Measurements from ENCODE around the gene SNX7. TPM values are rescaled to one million over a fixed set of nuclear protein-coding genes. Genes with fewer than 3 reads are reported as not detected.

The SNX7 gene
- total RNA-seq, result 78.9 and 86.6 TPM in 2 replicates

GRCh38 chr1:98661544-98662355, at the start of gene SNX7:
TSS of gene SNX7 (plus strand) at chr1:98661721. CDS start at chr1:98661732, 11 bp downstream.
- Histone ChIP-seq H3K4me3 (ENCODE audit: insufficient read depth, low read length) (peak within 1 kb of the TSS; percentile 88), H3K4me2 (ENCODE audit: insufficient read depth, low read length) (peak within 1 kb of the TSS; percentile 94), H3K9me3 (ENCODE audit: low read depth, low read length) (no peaks in the 10 kb centered on the region), H3K27me3 (ENCODE audit: insufficient read depth, low read length) (no peaks in the 10 kb centered on the region), H3K4me1 (ENCODE audit: insufficient read depth, low read length) (peaks cover 14% of the 10 kb centered on the region), H3K27ac (ENCODE audit: low read depth, low read length) (peak within 1 kb of the TSS; percentile 63), H3K79me2 (ENCODE audit: insufficient read depth, low read length) (peaks cover 40% of the 10 kb centered on the region), H3K36me3 (ENCODE audit: insufficient read depth, low read length) (no peaks in the 10 kb centered on the region), H4K20me1 (ENCODE audit: insufficient read depth, low read length) (no peaks in the 10 kb centered on the region), H2AFZ (ENCODE audit: low read length) (peak within 1 kb of the TSS; percentile 96)
- peak; percentile 98 for DNase-seq (ENCODE audit: insufficient read length, low spot score, missing footprints)
- TF ChIP-seq CTCF (IDR thresholded peaks at IDR 0.05; ENCODE audit: extremely low read depth, low read depth, low read length), result no peak

- Histone ChIP-seq H3K27me3 (ENCODE audit: insufficient read depth, low read length) (no peaks in the 10 kb centered on the region), H3K4me1 (ENCODE audit: insufficient read depth, low read length) (no peaks in the 10 kb centered on the region), H3K36me3 (ENCODE audit: insufficient read depth, low read length) (no peaks in the 10 kb centered on the region), H3K79me2 (ENCODE audit: insufficient read depth, low read length) (no peaks in the 10 kb centered on the region), H3K9me3 (ENCODE audit: low read depth, low read length) (no peaks in the 10 kb centered on the region), H2AFZ (ENCODE audit: low read length) (no peak overlapping the region), H4K20me1 (ENCODE audit: insufficient read depth, low read length) (no peaks in the 10 kb centered on the region), H3K27ac (ENCODE audit: low read depth, low read length) (no peak overlapping the region), H3K4me2 (ENCODE audit: insufficient read depth, low read length) (no peak overlapping the region), H3K4me3 (ENCODE audit: insufficient read depth, low read length) (no peak overlapping the region)
- TF ChIP-seq CTCF (IDR thresholded peaks at IDR 0.05; ENCODE audit: extremely low read depth, low read depth, low read length), result no peak
- DNase-seq (ENCODE audit: insufficient read length, low spot score, missing footprints), result no peak
Observed at GRCh38 chr1:98637316-98637715, 24.2 kb upstream of the SNX7 start.

- no peak overlapping the region for H3K4me2 ChIP-seq (ENCODE audit: insufficient read depth, low read length)
Observed at GRCh38 chr1:98638185-98638584, 23.3 kb upstream of the SNX7 start.

More at GRCh38 chr1:98638185-98638584, 23.3 kb upstream of the SNX7 start:
- Histone ChIP-seq H4K20me1 (ENCODE audit: insufficient read depth, low read length) (no peaks in the 10 kb centered on the region), H2AFZ (ENCODE audit: low read length) (no peak overlapping the region), H3K27me3 (ENCODE audit: insufficient read depth, low read length) (no peaks in the 10 kb centered on the region), H3K4me1 (ENCODE audit: insufficient read depth, low read length) (no peaks in the 10 kb centered on the region), H3K79me2 (ENCODE audit: insufficient read depth, low read length) (no peaks in the 10 kb centered on the region), H3K36me3 (ENCODE audit: insufficient read depth, low read length) (no peaks in the 10 kb centered on the region), H3K4me3 (ENCODE audit: insufficient read depth, low read length) (no peak overlapping the region), H3K27ac (ENCODE audit: low read depth, low read length) (no peak overlapping the region), H3K9me3 (ENCODE audit: low read depth, low read length) (no peaks in the 10 kb centered on the region)
- TF ChIP-seq CTCF (IDR thresholded peaks at IDR 0.05; ENCODE audit: extremely low read depth, low read depth, low read length), result no peak
- DNase-seq (ENCODE audit: insufficient read length, low spot score, missing footprints), result no peak
